ENCODE measurements around the gene CDYL. TPM values are rescaled to one million over a fixed set of nuclear protein-coding genes. Genes with fewer than 3 reads are reported as not detected.
A peak's percentile ranks its signal among the peaks of the same experiment; 100 is the strongest.

Gene CDYL
- total RNA-seq, 1 experiment from 2014 or later, result 74.2 TPM

GRCh38 chr6:4892785-4893485 is 116.7 kb downstream of the CDYL start:
- in situ Hi-C loops (cut with HindIII; ENCODE audit: low pct_unique_long_range_greater_than_20kb, low sequenced_read_pairs), result no loop called here
- no peak for DNase-seq (ENCODE audit: low read depth)

- DNase-seq (ENCODE audit: low read depth), result no peak
- in situ Hi-C loops (cut with HindIII; ENCODE audit: low pct_unique_long_range_greater_than_20kb, low sequenced_read_pairs), result no loop called here
Measured at GRCh38 chr6:4894049-4894448, 117.8 kb downstream of the CDYL start.

GRCh38 chr6:4895971-4896370 is 119.8 kb downstream of the CDYL start:
- in situ Hi-C loops (cut with HindIII; ENCODE audit: low pct_unique_long_range_greater_than_20kb, low sequenced_read_pairs), result no loop called here
- no peak for DNase-seq (ENCODE audit: low read depth)

- DNase-seq (ENCODE audit: low read depth), result no peak
- in situ Hi-C loops (cut with HindIII; ENCODE audit: low pct_unique_long_range_greater_than_20kb, low sequenced_read_pairs), result no loop called here
Measured at GRCh38 chr6:4896401-4896800, 120.2 kb downstream of the CDYL start.

GRCh38 chr6:4899249-4900034 is 123.2 kb downstream of the CDYL start:
- DNase-seq (ENCODE audit: low read depth), result no peak
- in situ Hi-C loops (cut with HindIII; ENCODE audit: low pct_unique_long_range_greater_than_20kb, low sequenced_read_pairs), result no loop called here

GRCh38 chr6:4901386-4902061 is 125.3 kb downstream of the CDYL start:
- in situ Hi-C loops (cut with HindIII; ENCODE audit: low pct_unique_long_range_greater_than_20kb, low sequenced_read_pairs), result no loop called here
- no peak for DNase-seq (ENCODE audit: low read depth)

GRCh38 chr6:4902363-4902762 is 126.2 kb downstream of the CDYL start:
- in situ Hi-C loops (cut with HindIII; ENCODE audit: low pct_unique_long_range_greater_than_20kb, low sequenced_read_pairs), result no loop called here
- no peak for DNase-seq (ENCODE audit: low read depth)

GRCh38 chr6:4903121-4903520 is 126.9 kb downstream of the CDYL start:
- in situ Hi-C loops (cut with HindIII; ENCODE audit: low pct_unique_long_range_greater_than_20kb, low sequenced_read_pairs), result no loop called here
- no peak for DNase-seq (ENCODE audit: low read depth)

GRCh38 chr6:4903751-4904370 is 127.7 kb downstream of the CDYL start:
- in situ Hi-C loops (cut with HindIII; ENCODE audit: low pct_unique_long_range_greater_than_20kb, low sequenced_read_pairs), result no loop called here
- no peak for DNase-seq (ENCODE audit: low read depth)

- in situ Hi-C loops (cut with HindIII; ENCODE audit: low pct_unique_long_range_greater_than_20kb, low sequenced_read_pairs), result no loop called here
- DNase-seq (ENCODE audit: low read depth), result no peak
Measured at GRCh38 chr6:4904461-4905025, 128.3 kb downstream of the CDYL start.

GRCh38 chr6:4905826-4906225 is 129.6 kb downstream of the CDYL start:
- DNase-seq (ENCODE audit: low read depth), result no peak
- in situ Hi-C loops (cut with HindIII; ENCODE audit: low pct_unique_long_range_greater_than_20kb, low sequenced_read_pairs), result no loop called here

- in situ Hi-C loops (cut with HindIII; ENCODE audit: low pct_unique_long_range_greater_than_20kb, low sequenced_read_pairs), result no loop called here
- no peak for DNase-seq (ENCODE audit: low read depth)
Measured at GRCh38 chr6:4906293-4907276, 130.4 kb downstream of the CDYL start.

- DNase-seq (ENCODE audit: low read depth), result no peak
- in situ Hi-C loops (cut with HindIII; ENCODE audit: low pct_unique_long_range_greater_than_20kb, low sequenced_read_pairs), result no loop called here
Measured at GRCh38 chr6:4907602-4908001, 131.4 kb downstream of the CDYL start.

GRCh38 chr6:4908062-4908461 is 131.9 kb downstream of the CDYL start:
- no peak for DNase-seq (ENCODE audit: low read depth)
- in situ Hi-C loops (cut with HindIII; ENCODE audit: low pct_unique_long_range_greater_than_20kb, low sequenced_read_pairs), result no loop called here

GRCh38 chr6:4909063-4909706 is 133.0 kb downstream of the CDYL start:
- DNase-seq (ENCODE audit: low read depth), result peak; percentile 16
- in situ Hi-C loops (cut with HindIII; ENCODE audit: low pct_unique_long_range_greater_than_20kb, low sequenced_read_pairs), result no loop called here

GRCh38 chr6:4910037-4910760 is 134.0 kb downstream of the CDYL start:
- peak; percentile 66 for DNase-seq (ENCODE audit: low read depth)
- in situ Hi-C loops (cut with HindIII; ENCODE audit: low pct_unique_long_range_greater_than_20kb, low sequenced_read_pairs), result no loop called here

Data from Caki2 (cell line).